ENCODE data around the gene UNC119.

Gene UNC119

DNA sequence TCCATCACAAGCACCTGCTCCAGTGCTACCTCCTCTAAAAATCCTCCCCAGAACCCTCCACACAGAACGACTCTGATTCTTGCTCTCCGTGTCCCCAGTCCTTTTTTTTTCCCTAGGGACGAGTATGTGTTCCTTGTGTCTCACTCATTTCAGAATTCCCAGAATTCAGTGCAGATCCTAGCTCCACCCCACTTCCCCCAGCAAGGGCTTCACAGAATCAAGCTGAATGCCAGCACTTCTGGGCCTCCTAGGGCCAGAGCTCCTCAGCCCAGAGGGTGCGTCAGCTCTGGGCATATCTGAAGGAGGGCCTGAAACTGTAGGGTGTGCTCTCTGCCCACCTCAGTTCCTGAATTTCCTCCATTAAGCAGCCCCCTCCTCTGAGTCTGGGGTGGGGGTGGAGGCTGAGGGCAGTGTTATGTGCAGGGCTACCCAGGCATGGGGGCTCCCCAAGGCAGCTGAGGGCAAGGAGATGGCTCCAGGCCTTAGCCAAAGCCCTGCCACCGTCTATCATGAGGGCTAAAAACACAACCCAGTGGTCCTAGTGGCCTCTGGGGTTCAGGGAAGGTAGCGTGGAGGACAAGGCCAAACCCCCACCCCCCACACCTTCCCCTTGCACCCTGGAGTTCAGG is 6.5 kb downstream of the UNC119 start:
- in situ Hi-C loops (cut with HindIII; ENCODE audit: low sequenced_read_pairs) = loop anchor here (5.0 kb wide), 1 partner anchor 34 kb away; no protein-coding TSS in a partner anchor

DNA sequence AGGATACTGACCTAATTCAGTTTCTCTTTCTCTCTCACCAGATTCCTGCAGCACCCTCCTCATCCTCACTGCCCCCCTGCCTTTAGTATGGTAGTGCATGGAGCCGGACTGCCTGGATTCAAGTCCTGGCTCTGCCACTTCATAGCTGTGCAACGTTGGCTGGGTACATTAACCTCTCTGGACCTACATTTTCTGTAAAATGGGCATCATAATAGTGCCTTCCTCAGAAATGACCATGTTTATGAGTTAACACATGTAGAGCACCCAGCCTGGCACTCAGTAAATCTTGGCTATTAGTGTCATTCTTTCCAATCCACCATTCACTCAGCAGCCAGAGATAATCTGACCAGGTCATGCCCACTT is 7.3 kb downstream of the UNC119 start:
- in situ Hi-C loops (cut with HindIII; ENCODE audit: low sequenced_read_pairs) = loop anchor here (5.0 kb wide), 1 partner anchor 33 kb away; no protein-coding TSS in a partner anchor

DNA sequence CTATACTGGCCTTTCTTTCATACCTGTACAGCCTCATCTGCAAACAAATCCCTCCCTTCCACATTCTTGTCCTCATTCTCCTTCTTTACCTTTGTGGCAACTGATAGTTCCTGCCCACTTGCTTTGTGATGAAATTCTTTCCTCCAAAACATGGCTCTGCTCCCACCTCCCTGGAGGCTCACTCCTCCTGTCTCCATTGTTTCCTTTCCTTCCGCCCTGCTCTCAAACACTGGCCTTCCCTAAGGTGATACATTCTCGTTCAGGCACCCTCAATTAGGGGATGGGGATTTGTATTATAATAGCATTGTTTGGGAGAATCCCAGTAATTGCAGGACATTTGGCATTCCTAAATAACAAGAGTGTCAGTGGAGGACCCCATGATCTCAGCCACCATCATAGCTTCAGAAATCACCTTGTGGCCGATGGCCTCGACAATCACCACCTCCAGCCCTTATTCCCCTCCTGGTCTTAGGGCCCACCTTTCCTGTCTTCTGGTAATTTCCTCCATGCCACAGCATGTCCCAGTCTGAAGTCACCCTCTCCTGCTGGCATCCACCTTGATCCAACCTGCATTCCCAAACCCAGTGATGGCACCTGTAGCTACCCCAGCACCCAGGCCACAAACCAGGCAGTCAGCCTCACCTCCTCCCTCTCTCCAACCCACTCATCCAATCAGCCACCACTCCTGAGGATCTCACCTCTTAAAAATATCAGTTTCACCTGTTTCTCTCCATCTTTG is 7.9 kb downstream of the UNC119 start:
- in situ Hi-C loops (cut with HindIII; ENCODE audit: low sequenced_read_pairs) = loop anchor here (5.0 kb wide), 1 partner anchor 32 kb away; no protein-coding TSS in a partner anchor

DNA sequence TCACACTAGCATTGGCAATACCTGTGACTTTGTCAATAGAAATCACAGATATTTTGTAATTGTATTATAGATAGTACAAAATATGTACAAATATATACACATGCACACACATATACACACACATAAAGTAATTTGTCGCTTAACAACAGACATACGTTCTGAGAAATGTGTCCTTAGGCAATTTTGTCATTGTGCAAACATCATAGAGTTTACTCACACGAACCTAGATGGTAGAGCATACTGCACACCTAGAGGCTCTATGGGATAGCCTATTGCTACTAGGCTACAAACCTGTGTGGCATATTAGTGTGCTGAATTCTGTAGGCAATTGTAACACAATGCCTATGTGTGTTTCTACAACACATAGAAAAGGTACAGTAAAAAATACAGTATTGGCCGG is 11.0 kb downstream of the UNC119 start:
- in situ Hi-C loops (cut with HindIII; ENCODE audit: low sequenced_read_pairs) = no loop called here

DNA sequence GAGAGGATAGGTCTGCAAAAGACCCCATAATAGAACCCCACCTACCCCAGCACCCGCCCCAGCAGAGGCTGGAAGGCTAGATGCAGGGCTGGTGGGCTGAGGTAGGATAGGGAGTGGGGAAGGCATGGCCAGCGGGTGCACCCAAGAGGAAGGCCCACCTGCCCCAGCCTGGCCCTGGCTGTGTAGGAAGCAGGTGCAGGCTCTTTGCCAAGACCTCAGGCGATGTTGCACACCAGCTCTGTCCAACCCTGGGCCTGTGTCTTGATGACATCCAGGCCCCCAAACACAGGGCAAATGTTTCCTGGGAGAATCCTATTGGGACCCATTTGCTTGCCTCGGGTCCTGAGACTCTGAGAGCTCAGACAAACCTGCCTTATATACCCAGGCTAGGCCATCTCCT is 12.2 kb downstream of the UNC119 start:
- in situ Hi-C loops (cut with HindIII; ENCODE audit: low sequenced_read_pairs) = no loop called here

DNA sequence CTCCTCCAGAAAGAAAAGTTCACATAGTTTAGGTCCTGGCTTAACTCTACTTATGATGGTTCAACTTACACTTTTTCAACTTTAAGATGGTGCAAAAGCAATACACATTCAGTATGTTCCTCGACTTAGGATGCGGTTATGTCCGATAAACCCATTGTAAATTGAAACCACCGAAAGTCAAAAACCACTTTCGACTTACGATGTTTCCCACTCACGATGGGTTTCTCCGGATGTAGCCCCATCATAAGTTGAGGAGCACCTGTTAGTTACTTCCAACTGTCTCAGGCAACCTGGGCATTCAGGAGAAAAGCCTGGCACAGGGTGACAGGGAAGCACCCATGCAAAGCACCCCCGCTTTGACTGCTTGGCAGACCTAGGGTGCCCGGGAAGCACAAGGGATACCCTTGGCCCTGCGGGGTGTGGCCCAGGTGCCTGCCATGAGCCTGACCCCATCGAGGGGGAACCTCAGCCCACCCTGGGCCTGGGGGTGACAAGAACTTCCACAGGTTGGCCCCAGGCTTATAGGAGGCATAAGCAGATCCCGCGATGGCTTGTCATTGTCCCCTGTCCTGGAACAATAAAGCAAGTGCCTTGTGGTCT is 14.0 kb downstream of the UNC119 start:
- in situ Hi-C loops (cut with HindIII; ENCODE audit: low sequenced_read_pairs) = no loop called here

DNA sequence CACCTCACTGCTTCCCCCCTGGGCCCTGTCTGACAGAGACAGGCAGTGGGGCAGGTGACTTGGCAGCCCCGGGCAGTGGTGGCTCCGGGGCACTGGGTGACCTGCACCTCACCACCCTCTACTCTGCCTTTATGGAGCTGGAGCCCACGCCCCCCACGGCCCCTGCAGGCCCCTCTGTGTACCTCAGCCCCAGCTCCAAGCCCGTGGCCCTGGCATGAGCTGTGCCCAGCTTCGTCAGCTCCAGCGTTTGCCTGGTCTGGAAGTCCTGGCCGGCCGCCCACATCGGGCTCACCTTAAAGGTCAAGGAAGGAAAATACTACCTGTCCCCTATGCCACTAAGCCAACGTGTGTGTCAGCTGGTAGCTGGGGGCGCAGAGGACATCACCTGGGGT is 15.2 kb downstream of the UNC119 start:
- in situ Hi-C loops (cut with HindIII; ENCODE audit: low sequenced_read_pairs) = no loop called here

DNA sequence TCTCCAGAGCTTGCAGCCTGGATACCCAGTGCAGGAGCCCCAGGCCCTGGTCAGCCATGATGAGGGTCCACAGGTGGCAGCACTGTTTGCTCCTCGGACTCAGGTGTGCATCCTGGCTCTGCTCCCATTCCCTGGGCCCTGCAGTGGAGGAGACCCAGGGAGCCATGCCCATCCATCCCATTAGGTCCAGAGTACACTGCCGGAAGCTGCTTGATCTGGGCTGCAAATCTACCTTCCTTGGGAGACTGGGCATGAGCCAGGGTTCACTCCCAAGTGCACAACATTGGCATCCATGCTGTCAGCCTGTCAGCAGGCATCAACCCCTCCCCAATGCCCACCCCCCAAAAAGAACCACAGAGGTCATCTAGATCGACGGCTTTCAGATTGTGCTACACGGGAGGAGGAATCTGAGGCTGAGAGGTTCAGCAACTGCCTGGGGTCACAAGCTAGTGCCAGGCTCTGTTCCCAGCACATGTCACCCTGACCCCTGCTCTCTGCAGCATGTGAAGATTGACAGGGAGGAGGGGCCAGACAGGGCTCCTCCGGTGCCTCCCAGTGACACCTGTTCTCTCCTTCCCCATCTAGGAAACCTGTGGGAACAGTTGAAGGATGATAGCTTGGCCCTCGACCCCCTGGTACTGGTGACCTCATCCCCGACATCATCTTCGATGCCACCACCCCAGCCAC is 15.7 kb downstream of the UNC119 start:
- in situ Hi-C loops (cut with HindIII; ENCODE audit: low sequenced_read_pairs) = no loop called here

DNA sequence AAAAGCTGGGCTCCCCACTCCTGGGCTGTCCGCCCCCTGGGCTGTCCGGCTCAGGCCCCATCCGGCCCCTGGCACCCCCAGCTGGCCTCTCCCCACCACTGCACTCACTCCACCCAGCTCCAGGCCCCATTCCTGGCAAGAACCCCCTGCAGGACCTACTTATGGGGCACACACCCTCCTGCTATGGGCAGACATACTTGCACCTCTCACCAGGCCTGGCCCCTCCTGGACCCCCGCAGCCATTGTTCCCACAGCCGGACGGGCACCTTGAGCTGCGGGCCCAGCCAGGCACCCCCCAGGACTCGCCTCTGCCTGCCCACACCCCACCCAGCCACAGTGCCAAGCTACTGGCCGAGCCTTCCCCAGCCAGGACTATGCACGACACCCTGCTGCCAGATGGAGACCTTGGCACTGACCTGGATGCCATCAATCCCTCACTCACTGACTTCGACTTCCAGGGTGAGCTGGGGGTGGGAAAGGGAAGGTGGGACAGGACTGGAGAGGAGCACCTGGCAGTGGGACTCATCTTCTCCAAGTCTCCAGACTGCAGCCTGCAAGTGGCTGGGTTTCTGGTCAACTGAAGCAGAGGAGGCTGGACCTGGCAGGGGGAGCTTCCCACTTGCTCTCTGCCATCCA is 17.6 kb downstream of the UNC119 start:
- in situ Hi-C loops (cut with HindIII; ENCODE audit: low sequenced_read_pairs) = no loop called here

DNA sequence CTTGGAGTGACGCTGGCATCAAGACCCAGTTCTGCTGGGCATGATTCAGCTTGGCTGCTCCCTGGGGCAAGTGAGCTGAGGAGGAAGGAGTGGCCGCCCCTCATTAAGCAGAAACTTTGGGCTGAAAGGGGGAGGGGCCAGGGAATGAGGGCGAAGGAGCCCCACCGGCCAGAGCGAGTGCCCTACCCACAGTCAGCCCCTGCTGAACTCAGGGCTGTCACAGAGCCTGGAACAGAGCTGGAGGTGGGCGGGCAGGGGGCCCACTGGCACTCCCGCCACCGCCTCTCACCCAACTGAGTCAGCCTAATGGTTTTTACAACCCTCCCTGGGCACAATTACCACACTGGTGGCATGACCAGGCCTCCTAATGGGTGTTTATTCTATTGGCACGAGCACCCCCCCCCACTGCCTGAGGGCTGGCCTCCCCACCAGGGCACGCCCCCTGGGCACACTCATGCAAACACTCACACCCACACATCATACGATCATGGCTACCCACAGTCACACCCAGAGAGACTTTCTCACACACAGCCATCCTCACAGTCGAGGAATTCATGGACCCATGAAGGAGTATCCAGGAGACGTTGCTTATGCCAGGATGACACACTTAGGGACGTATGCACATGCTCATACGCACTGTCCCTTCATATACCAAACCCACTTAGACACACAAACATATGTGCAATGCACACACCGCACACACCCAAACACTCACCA is 19.2 kb downstream of the UNC119 start:
- in situ Hi-C loops (cut with HindIII; ENCODE audit: low sequenced_read_pairs) = no loop called here

DNA sequence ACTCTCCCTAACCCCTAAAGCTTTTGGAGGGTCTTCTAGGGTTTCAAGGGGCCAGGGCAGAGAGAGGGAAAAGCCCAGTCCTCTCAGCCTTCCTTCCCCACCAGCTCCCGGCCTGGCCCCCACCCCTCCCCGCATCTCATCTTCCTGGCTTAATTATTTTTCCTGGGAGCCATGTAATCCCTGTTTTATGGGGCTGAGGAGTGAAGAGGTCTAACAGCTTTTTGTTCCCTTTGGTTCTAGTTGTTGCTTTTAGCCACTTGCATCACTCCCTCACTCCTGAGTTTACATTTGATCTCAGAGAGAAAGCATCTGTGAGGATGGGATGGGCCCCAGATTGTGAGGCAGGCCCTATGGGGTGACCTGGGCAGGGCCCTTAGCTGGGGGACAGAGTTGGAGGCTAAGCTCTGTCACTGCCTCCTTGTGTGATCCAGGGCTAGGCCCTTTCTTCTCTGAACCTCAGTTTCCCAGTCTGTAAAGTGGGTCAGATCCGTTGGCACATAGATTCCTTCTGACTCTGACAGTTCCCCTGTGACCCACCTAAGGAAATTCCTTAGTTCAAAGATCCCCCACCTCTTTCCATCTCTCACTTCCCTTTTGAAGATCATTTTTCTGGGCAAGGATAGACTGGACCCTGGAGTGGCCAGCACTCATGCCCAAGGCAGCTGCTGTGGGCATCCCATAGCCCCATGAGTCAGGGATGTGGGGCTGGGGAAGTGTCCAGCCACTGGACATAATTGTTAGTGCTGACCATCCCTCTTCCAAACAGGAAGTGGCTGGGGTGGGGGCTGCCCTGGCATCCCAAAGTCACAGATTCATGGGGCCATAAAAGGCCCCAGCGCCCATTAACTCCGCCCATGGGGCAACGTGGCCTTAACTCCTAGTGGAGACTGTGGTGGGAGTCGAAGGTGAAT is 20.1 kb downstream of the UNC119 start:
- in situ Hi-C loops (cut with HindIII; ENCODE audit: low sequenced_read_pairs) = no loop called here

DNA sequence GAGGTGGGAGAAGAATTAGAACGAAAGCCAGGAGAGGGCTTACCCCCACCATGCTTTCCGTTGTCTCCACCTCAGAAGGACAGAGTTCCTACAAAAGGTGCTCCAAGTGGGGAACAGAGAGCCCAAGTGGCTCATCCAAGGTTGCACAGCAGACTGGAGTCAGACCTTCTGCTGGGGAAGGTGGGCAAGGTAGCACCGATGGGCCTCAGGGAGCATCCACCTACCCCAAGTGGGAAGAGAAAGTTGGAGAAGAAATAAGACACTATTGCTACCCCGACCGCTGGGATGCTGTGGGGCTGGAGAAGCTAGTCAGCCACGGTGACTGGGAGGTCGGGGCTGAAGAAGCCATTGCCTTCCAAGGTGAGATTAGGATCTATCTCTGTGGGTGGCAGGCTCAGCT is 21.5 kb downstream of the UNC119 start:
- in situ Hi-C loops (cut with HindIII; ENCODE audit: low sequenced_read_pairs) = no loop called here

DNA sequence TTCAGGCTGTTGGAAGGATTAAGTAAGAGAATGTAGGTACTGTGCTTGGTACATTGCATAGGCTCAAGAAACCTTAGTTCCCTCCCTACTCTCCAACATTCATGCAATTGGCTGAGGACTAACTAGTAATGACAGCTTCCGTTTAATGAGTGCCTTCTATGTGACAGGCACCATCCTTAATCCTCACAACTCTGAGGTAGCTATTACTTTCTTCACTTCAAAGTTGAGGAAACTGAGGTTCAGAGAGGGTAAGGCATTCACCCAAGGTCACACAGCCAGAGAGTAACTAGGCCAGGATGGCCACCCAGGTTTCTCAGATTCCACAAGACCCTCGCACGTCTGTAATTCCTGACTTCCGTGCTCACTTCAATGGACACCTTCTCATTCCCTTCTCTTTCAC is 22.2 kb downstream of the UNC119 start:
- in situ Hi-C loops (cut with HindIII; ENCODE audit: low sequenced_read_pairs) = no loop called here

DNA sequence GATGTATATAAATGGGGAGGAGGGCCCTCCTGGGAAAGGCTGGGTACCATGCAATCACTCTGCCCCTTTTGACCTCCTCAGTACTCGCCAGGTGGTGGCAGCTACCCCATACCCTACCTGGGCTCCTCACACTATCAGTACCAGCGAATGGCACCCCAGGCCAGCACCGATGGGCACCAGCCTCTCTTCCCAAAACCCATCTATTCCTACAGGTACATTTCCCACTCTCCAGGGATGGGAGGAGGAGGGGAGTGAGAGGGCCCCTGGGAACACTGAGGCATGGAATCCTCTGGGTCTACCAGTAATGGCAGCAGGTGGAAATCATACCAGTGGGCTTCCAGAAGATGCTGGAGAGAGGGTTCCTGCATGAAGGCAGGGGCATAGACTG is 23.4 kb downstream of the UNC119 start:
- in situ Hi-C loops (cut with HindIII; ENCODE audit: low sequenced_read_pairs) = no loop called here

DNA sequence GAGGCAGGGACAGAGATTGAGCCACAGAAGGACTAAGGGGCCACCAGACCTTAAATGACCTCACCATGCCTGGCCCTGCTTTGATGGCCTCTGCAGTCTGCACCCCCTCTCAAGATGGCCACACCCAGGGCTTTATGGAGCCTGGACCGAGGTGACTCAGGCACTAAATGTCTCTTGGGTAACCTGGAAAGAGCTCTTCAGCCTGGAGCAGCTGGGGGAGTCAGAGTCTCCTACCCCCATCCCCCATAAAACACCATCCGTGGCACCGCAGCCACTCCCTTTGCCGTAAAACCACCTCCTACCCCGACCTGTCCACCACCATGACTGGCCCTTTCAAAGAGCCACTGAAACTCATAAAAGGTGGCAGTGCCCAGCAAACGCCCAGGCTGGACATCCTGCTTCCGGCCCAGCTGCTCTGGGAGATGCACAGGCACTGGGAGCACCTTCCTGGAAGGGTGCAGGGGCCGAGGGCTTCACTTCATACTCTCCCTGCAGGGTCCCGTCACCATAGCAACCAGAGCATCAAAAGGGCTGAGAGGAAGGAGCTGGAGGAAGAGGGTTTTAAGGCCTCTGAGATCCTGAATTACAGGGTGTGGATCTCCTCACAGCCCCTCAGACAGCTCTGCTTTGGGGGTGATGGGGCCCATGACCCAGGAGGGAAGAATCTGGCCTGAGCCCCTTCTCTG is 24.0 kb downstream of the UNC119 start:
- in situ Hi-C loops (cut with HindIII; ENCODE audit: low sequenced_read_pairs) = no loop called here

DNA sequence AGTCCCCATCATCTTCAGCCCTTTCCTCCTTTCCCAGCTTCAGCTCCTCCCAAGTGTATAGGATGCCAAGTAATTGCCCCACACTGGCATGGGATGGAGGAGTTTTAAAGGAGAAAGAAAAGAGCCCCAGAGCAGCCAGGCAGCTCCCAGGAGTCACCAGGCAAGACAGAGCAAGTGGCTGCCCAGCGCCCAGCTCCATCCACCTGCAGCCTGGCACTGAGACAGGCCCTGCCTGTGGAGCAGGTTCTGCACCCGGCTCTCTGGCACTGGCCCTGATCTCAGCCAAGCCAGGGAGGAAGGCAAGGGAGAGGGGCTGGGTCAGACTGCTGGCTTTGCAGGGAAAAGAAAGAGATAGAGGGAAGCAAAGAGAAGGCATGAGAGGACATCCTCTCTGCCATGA is 24.6 kb downstream of the UNC119 start:
- in situ Hi-C loops (cut with HindIII; ENCODE audit: low sequenced_read_pairs) = no loop called here

DNA sequence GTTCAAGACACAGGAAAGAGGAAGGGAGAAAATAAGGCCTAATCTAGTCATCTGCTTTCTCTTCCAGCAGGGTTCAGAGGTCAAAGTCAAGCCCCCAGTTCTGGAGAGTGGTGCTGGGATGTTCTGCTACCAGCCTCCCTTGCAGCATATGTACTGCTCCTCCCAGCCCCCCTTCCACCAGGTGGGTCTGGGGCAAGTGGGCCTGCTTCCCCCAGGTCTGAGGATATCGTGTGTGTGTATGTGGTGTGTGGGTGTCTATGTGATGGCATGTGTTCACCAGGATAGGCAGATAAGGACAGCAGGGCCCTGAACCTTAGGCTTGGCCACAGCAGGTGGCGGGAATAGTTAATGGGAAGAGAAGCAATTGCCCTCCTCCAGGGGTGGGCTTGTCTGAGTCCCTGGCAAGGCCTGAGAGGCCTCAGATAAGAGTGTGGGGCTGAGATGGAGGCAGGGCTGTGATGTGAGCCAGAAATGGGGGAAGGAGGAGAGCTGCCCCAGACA is 25.2 kb downstream of the UNC119 start:
- in situ Hi-C loops (cut with HindIII; ENCODE audit: low sequenced_read_pairs) = no loop called here

DNA sequence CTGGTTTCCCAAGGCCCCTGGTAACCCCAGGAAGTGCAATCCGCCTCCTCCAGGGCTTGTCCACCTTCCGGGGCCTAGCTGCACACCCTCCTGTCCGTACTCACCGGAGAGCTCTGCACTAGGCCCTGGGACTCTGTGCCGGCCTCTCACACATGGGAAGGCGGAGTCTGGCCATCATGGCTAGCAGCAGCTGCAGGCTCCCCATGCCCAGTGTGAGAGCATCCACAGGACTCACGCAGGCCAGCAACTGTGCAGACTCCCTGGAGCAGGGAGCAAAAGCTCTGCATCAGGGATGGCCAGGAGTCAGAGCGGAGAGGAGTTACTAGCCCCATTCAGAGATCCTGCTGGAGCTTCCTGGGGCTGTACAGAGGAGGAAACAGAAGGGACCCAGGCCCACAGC is 26.0 kb downstream of the UNC119 start:
- in situ Hi-C loops (cut with HindIII; ENCODE audit: low sequenced_read_pairs) = no loop called here

Measured in endothelial cell of hepatic sinusoid (primary cell).